Kidney glomerular epithelial cell (primary cell): Measurements from ENCODE around the gene SPINK14.

Experiments
- DNase-seq: peaks from one replicate; lab custom pipeline; 2025; lab: John Stamatoyannopoulos, UW

The SPINK14 gene, protein sequence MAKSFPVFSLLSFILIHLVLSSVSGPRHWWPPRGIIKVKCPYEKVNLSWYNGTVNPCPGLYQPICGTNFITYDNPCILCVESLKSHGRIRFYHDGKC

GRCh38 chr5:148168246-148168645 is at the start of gene SPINK14:
TSS of gene SPINK14 (plus strand) at chr5:148168546. CDS start at chr5:148169733, 1,187 bp downstream.
- no peak for DNase-seq

GRCh38 chr5:148120317-148120716 is 48.0 kb upstream of the SPINK14 start:
- no peak for DNase-seq

DNA sequence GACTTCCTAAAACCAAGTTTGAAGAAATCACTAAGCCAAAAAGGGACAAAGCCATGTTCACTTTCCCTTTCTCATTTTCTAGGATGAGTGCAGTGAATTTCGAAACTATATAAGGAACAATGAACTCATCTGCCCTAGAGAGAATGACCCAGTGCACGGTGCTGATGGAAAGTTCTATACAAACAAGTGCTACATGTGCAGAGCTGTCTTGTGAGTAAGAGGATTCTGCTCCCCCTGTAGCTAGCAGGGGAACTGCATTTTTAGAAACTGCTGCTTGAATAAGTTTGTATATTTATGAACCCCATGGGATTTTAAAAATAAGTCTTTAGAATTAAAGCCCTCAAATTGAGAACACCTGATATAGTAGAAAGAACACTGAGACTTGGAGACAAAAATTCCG is 42.7 kb upstream of the SPINK14 start:
- no peak for DNase-seq

DNA sequence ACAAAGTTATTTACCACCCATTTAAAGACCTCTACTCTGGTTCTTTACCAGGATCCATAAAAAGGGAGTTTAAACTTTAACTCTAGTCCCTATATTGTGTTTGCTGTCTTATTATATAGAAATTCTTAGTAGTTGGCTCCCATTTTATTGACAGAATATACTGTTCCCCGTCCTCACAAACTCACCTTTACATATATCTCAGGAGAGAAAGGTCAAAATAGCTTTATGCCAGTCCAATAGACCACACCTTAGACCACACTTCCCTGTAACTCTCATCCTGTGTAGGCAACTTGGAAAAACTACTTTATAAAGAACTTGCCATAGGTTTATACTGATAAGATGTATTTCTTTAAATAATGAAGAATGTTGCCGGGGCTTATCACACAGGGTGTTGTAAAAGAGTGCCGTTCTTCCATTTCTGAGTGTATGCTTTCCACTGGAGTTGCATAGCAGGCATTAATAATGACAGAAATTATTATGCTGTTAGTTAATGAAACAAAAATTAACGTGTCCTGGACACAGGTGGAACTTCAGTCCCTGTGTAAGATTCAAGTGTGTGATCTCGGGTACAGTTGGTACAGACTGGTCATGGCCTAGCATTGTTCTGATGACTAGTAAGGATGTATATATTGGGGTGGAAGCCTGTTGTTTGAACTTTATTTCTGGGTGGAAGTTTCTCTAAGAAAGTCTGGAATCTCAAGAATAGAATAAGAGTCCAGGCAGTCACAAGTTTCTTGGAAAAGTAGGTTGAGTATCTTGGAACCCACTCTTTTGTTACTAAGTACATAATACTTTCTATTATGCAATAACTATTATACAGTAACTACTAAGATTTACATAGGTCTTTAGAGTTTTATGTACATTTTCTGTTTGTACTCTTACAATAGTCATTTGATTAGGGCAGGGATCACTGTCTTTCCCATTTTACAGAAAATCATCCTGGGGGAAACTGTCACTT is 33.0 kb upstream of the SPINK14 start:
- DNase-seq = no peak

DNA sequence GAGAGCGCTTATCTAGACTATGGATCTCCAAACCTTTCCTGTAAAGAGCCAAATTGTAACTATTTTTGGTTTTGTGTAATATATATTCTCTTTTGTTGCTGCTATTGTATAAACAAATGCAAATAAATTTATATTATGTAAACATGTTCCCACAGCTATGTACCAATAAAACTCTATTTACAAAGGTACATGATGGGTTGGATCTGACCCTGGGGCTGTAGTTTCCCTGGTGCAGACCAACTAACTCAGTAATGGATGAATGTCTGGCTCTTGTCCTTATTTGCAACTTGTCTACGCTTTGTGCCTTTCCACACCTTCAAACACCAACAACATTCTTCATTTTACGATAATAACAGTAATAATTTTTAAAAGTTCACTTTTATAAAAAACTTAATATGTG is 27.5 kb upstream of the SPINK14 start:
- no peak for DNase-seq

DNA sequence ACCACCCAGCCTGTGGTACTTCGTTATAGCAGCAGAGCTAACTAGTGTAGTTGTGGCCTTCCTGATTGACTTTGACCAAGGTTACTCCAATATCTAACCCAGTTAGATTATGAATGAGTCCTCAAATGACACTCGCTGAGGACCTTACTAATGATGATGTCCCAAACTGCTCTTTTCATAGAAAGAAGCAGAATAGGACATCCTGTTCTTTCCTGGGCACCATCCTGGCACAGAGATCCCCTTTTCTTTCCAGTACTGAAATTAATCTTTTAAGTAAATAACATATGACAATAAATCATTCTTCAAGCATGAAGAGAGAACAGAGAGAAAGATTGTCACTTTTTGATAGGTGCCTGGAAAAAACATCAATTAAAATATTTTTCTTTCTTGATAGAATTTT is 26.7 kb upstream of the SPINK14 start:
- DNase-seq = no peak

GRCh38 chr5:148145916-148146315 is 22.4 kb upstream of the SPINK14 start:
- DNase-seq = no peak

GRCh38 chr5:148146487-148146886 is 21.9 kb upstream of the SPINK14 start:
- DNase-seq = no peak

GRCh38 chr5:148147415-148147814 is 20.9 kb upstream of the SPINK14 start:
- DNase-seq = no peak

DNA sequence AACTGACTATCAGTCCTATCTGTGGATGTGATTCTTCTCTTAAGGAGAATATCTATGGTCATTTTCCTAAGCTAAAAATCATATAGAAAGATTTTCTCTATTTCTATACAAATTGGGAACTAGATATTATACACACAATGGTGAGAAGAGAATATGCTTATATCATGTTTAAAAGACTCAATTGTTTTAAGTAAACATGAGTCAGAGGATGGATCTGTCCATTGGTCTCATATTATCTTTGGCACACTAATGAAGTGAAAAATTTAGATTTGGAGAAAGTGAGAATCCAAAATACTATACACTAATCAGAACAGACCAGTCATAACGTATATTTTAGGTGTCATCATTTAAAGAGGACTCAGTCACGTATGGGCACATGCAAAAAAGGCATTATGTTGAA is 16.5 kb upstream of the SPINK14 start:
- DNase-seq = no peak

GRCh38 chr5:148152781-148153180 is 15.6 kb upstream of the SPINK14 start:
- no peak for DNase-seq

GRCh38 chr5:148156609-148157008 is 11.7 kb upstream of the SPINK14 start:
- no peak for DNase-seq

DNA sequence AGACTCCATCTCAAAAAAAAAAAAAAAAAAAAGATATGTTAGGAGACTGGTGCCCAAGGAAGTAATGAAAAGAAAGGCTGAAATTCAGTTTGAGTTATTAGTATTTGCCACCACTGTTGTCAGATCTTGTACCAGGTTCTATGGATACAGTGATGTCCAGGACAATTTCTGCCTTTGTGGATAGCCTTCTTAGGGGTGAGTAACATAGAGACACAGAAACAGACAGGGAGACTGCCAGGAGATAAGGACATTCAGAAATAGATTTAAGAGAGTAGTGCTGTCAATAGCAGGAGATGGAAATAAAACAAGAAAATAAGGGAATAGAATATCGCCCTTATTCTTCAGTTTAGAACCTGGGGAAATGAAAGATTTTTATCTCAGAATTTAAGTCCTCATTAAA is 6.3 kb upstream of the SPINK14 start:
- DNase-seq = no peak

GRCh38 chr5:148163345-148163744 is 5.0 kb upstream of the SPINK14 start:
- no peak for DNase-seq

GRCh38 chr5:148166550-148167283 is 1.6 kb upstream of the SPINK14 start:
- no peak for DNase-seq

DNA sequence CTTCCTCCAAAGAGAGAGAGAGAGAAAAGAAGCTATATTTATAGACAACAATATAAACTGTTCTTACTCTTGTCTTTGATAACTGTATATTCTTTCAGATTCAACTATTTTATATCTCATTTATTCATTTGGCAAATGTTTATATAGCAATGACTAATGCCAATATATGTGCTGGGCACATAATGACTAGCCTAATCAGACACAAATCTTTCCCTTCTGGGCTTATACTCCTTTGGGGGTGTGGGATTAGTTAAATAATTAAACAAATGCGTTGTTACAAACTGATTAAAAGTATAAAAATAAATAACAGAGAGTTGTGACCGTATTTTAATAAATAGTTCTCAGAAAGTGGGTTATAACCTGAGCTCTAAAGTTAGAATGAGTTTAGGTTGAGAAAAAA is 4.0 kb downstream of the SPINK14 start:
- DNase-seq = no peak

DNA sequence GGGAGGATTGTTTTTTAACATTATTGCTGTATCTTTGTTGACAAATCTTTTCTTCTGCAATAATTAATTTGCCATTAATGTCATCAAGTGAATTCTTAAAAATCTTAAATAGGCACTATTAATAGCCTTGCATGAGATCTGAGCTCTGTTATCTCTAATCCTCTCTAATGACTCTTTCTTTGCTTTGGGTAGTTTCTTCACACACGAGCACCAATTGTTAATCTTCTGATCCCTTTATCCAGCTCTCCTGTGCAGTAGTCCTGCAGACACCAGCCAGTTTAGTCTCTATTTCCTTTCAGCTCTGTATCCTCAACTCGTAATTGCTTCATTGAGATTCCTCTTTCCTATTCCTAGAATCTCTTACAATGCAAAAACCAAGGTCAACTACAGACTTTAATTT is 8.1 kb downstream of the SPINK14 start:
- DNase-seq = no peak

GRCh38 chr5:148177207-148177606 is 8.9 kb downstream of the SPINK14 start:
- no peak for DNase-seq

- DNase-seq = peak; percentile 55
Observed at GRCh38 chr5:148179234-148179824, 11.0 kb downstream of the SPINK14 start.

- peak; percentile 51 for DNase-seq
Observed at GRCh38 chr5:148186248-148187003, 18.1 kb downstream of the SPINK14 start.

DNA sequence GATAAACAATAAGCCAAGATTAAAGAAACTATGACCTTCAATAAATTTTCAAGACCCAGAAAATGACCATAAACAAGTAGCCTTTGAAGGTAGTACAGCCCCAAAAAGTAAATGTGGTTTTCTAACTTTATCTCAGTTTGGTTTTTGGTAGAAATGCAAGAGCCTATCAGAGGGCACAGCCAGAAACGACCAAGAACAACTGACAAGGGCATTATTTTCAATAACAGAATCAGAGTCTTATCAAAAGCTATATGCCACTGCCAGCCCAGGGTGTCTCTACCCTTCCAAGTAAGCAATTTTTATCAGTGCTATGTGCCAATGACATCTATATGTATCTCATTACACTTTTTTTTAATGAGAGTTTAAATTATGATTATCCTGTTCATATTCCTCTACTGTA is 22.7 kb downstream of the SPINK14 start:
- DNase-seq = no peak

DNA sequence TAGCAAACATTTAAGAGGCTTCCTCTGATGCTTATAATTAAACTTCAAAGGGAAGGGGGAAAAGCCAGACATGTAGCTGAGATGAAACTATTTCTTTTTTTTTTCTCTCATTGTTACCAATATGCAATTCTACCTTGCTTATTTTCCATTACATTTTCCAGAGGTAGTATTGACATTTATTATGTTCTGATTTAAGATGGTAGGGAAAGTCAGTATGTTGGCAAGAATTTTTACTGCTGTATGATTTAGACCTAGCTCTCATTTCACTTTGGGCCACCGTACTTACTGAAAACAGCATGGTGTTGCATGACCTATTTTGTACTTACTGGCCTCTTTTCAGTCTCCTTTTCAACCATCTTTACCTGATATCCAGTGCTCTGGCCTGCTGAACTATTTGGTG is 24.9 kb downstream of the SPINK14 start:
- no peak for DNase-seq
